ENCODE data around the gene IGFL1. TPM values are rescaled to one million over a fixed set of nuclear protein-coding genes. Genes with fewer than 3 reads are reported as not detected.
A peak's percentile ranks its signal among the peaks of the same experiment; 100 is the strongest.
"Not testable (repeated sequence)": the region's sequence is repeated elsewhere in the genome, so short reads cannot be mapped to it uniquely, and the experiment has no call there.

Gene IGFL1
- total and polyA plus RNA-seq, 10 of the 15 experiments (the other 5 are each of a cell fraction or from before 2014, with no cell fraction given) = not detected

GRCh38 chr19:46262684-46263296, 33.2 kb downstream of the IGFL1 start:
- H3K9ac ChIP-seq (ENCODE audit: control insufficient read depth, insufficient read depth, low read length); H3K4me1 ChIP-seq (ENCODE audit: control insufficient read depth, insufficient read depth, low read length); BruUV-seq (replicated peaks); H3K4me3 ChIP-seq; H3K27ac ChIP-seq (ENCODE audit: control insufficient read depth, insufficient read depth); intact Hi-C loops (cut with micrococcal nuclease; ENCODE audit: unreplicated experiment); H4K20me1 ChIP-seq (ENCODE audit: control insufficient read depth, insufficient read depth); H3K4me2 ChIP-seq (ENCODE audit: control insufficient read depth, insufficient read depth); H2AFZ ChIP-seq (ENCODE audit: control insufficient read depth, low read depth, low read length); H3K36me3 ChIP-seq (ENCODE audit: control insufficient read depth in 2 of 2, insufficient read depth in 2 of 2, low read length in 1 of 2); H3K79me2 ChIP-seq (ENCODE audit: control insufficient read depth, insufficient read depth, low read length); POLR2A ChIA-PET; H3K27me3 ChIP-seq (replicated peaks in 1 of 2; ENCODE audit: control insufficient read depth in 2 of 2, insufficient read depth in 2 of 2, low read length in 1 of 2); in situ Hi-C loops (cut with MboI); H3K9me3 ChIP-seq (replicated peaks; ENCODE audit: control insufficient read depth, insufficient read depth, low read length): not testable (repeated sequence)
- FAIRE-seq (peak; percentile 89), ATAC-seq (peak; percentile 96), DNase-seq (ENCODE audit: low read depth, low spot score) (peak; percentile 64)
- ChIA-PET CTCF (interaction anchor here (1.5 to 7.6 kb wide), 4 partner anchors 9 to 235 kb away, joined by 3 to 105 read pairs (median 39); no protein-coding TSS in a partner anchor), SMC1A (ENCODE audit: uncharacterized antibody, unreplicated experiment) (interaction anchor here (4.5 kb wide), 1 partner anchor 235 kb away, joined by 34 read pairs; no protein-coding TSS in a partner anchor), RAD21 (ENCODE audit: unreplicated experiment) (interaction anchor here (1.3 kb wide), 1 partner anchor 184 kb away, joined by 4 read pairs; no protein-coding TSS in a partner anchor)
- 1% methylated on average over 11 of the region's 11 CpGs for WGBS (ENCODE audit: insufficient coverage, insufficient replicate concordance, low lambda C conversion rate, missing lambda C conversion rate)
- TF ChIP-seq TCF12 (IDR thresholded peaks at IDR 0.05; ENCODE audit: low read depth, low read length) (peak; percentile 49; the same call in 1 of the 2 replicates), NFYB (IDR thresholded peaks at IDR 0.05; ENCODE audit: insufficient read depth, low read depth, low read length) (0 out of 2 replicates have a peak, but pooled peaks have one; percentile 29), TCF7 (IDR thresholded peaks at IDR 0.05; ENCODE audit: borderline replicate concordance) (peak; percentile 70; the same call in 1 of the 2 replicates), BMI1 (IDR thresholded peaks at IDR 0.05; ENCODE audit: borderline replicate concordance) (peak; percentile 40; the same call in 1 of the 2 replicates), USF2 (IDR thresholded peaks at IDR 0.05; ENCODE audit: borderline replicate concordance, low read depth, low read length) (peak; percentile 40; the same call in 1 of the 2 replicates), BHLHE40 (IDR thresholded peaks at IDR 0.05; ENCODE audit: borderline replicate concordance in 1 of 2, low read depth in 2 of 2, low read length in 1 of 2) (peak; percentile 91 to 92), MEF2B (IDR thresholded peaks at IDR 0.05; ENCODE audit: partially characterized antibody, poor library complexity, severe bottlenecking) (peak; percentile 31), RAD51 (IDR thresholded peaks at IDR 0.05) (peak; percentile 76), TBL1XR1 (IDR thresholded peaks at IDR 0.05; ENCODE audit: low read depth, low read length) (peak; percentile 96), BCL11A (IDR thresholded peaks at IDR 0.05; ENCODE audit: low read depth, low read length) (peak; percentile 90), MEF2A (IDR thresholded peaks at IDR 0.05; ENCODE audit: insufficient read depth, low read depth, low read length) (0 out of 2 replicates have a peak, but pooled peaks have one; percentile 47), EP300 (IDR thresholded peaks at IDR 0.05; ENCODE audit: borderline replicate concordance in 1 of 2, control insufficient read depth in 1 of 2, low read depth in 2 of 2, low read length in 2 of 2) (peak; percentile 70 to 82; a peak in 3 of 4 replicates), SKIL (IDR thresholded peaks at IDR 0.05; ENCODE audit: low read depth, poor library complexity, severe bottlenecking) (peak; percentile 81), MLLT1 (IDR thresholded peaks at IDR 0.05) (peak; percentile 92), IKZF2 (IDR thresholded peaks at IDR 0.05) (peak; percentile 79 to 81), ZNF207 (IDR thresholded peaks at IDR 0.05; ENCODE audit: borderline replicate concordance) (peak; percentile 10; the same call in 1 of the 2 replicates), POU2F2 (IDR thresholded peaks at IDR 0.05; ENCODE audit: borderline replicate concordance, low read depth, low read length) (peak; percentile 82; the same call in 2 of the 3 replicates), IKZF1 (conservative IDR thresholded peaks at IDR 0.05) (peak; percentile 48), GABPA (IDR thresholded peaks at IDR 0.05; ENCODE audit: low read depth) (peak; percentile 78)

Measured in GM12878 (cell line).